Thyroid gland (tissue), 4 donors: ENCODE data around the gene ITPR2.

Experiments used
- CTCF ChIP-seq, 6 experiments: fragments of 200-600 bp in 3 of 6; fragments of 450-650 bp in 3 of 6; sonication (generic) in 3 of 6; IDR thresholded peaks; one replicate each; pipeline ENCODE4 v1.5.1; 2016 to 2019; ENCODE audit warnings: antibody characterized with exemption in 6 of 6, mild to moderate bottlenecking in 2 of 6, inconsistent platforms in 1 of 6, moderate library complexity in 1 of 6
- POLR2A ChIP-seq, 2 donors: fragments of 450-650 bp; IDR thresholded peaks; one replicate each; pipeline ENCODE4 v1.6.1; 2017; ENCODE audit warnings: antibody characterized with exemption in 2 of 2, mild to moderate bottlenecking in 2 of 2, moderate library complexity in 1 of 2

- TF ChIP-seq CTCF (IDR thresholded peaks at IDR 0.05) (no peak), POLR2A (IDR thresholded peaks at IDR 0.05) (no peak)
These were observed 34.1 kb upstream of the ITPR2 start for GRCh38 chr12:26867080-26867479.
